ENCODE results near the gene STARD5. TPM values are rescaled to one million over a fixed set of nuclear protein-coding genes. Genes with fewer than 3 reads are reported as not detected.

The STARD5 gene
- total and polyA plus RNA-seq, 2 of the 4 experiments (the other 2 are of a cell fraction) = 5.0 to 22.8 TPM

- CTCF ChIA-PET = interaction anchor here (1.5 kb wide), 1 partner anchor 26 kb away, joined by 8 read pairs; no protein-coding TSS in a partner anchor
- POLR2A ChIA-PET (ENCODE audit: unreplicated experiment) = no interaction called here
Observed at GRCh38 chr15:81292523-81293001, 31.4 kb downstream of the STARD5 start.

More at GRCh38 chr15:81292523-81293001, 31.4 kb downstream of the STARD5 start:
- Histone ChIP-seq H3K27ac (ENCODE audit: insufficient read depth, low read length) (no peak overlapping the region), H3K9ac (ENCODE audit: low read depth, low read length) (no peak overlapping the region), H3K9me3 (ENCODE audit: control insufficient read depth, insufficient read depth, low read length) (no peaks in the 10 kb centered on the region), H2BK120ac (ENCODE audit: low read depth, low read length) (no peak overlapping the region), H3K4me2 (ENCODE audit: low read depth, low read length) (no peak overlapping the region), H2BK20ac (ENCODE audit: low read depth, low read length) (no peak overlapping the region), H3K56ac (ENCODE audit: extremely low read depth, insufficient read depth, low read length) (no peak overlapping the region), H4K5ac (ENCODE audit: low read depth, low read length) (no peak overlapping the region), H3K4me1 (ENCODE audit: control insufficient read depth, insufficient read depth, low read length) (no peaks in the 10 kb centered on the region), H2BK15ac (ENCODE audit: low read depth, low read length) (no peak overlapping the region), H3K4ac (ENCODE audit: low read depth, low read length) (no peak overlapping the region), H4K91ac (ENCODE audit: insufficient read depth, low read depth, low read length) (no peak overlapping the region), H3K9me1 (ENCODE audit: insufficient read depth, low read length) (peaks cover 17% of the 10 kb centered on the region), H3K18ac (ENCODE audit: low read depth, low read length) (no peak overlapping the region), H3K23ac (ENCODE audit: low read depth, low read length) (no peak overlapping the region), H3K27me3 (ENCODE audit: control insufficient read depth, insufficient read depth, low read length) (no peaks in the 10 kb centered on the region), H3K14ac (replicated peaks; ENCODE audit: low read depth, low read length) (no peak overlapping the region), H3K79me1 (ENCODE audit: low read depth in 1 of 2, low read length in 2 of 2) (no peaks in the 10 kb centered on the region), H4K20me1 (ENCODE audit: insufficient read depth, low read length) (no peaks in the 10 kb centered on the region), H2BK5ac (ENCODE audit: low read depth, low read length, poor library complexity, severe bottlenecking) (no peak overlapping the region), H2AK5ac (ENCODE audit: low read depth, low read length) (no peak overlapping the region), H2AK9ac (replicated peaks; ENCODE audit: low read depth, low read length, poor library complexity) (no peak overlapping the region), H3K36me3 (ENCODE audit: control insufficient read depth, insufficient read depth, low read length) (peaks cover 16% of the 10 kb centered on the region; the same call in 1 of the 2 replicates), H4K8ac (ENCODE audit: low read depth in 2 of 2, low read length in 2 of 2) (no peak overlapping the region), H2AFZ (replicated peaks; ENCODE audit: low read length, poor library complexity) (no peak overlapping the region), H3K4me3 (ENCODE audit: insufficient read depth, low read depth, low read length) (no peak overlapping the region)
- intact Hi-C loops (cut with micrococcal nuclease) = no loop called here
- DNase-seq (no peak), ATAC-seq (ENCODE audit: low read depth) (no peak)
- no peak for TF ChIP-seq POLR2A (IDR thresholded peaks at IDR 0.05; ENCODE audit: low read depth, low read length)
- no peak for TF ChIP-seq RFX5 (IDR thresholded peaks at IDR 0.05; ENCODE audit: low read depth, low read length)
- no peak for TF ChIP-seq USF2 (IDR thresholded peaks at IDR 0.05; ENCODE audit: low read depth, low read length)
- dilution Hi-C loops (cut with HindIII; ENCODE audit: low sequenced_read_pairs, unreplicated experiment) = no loop called here
- BruUV-seq (replicated peaks) = no TSS peak
- 80% methylated on average over 2 of the region's 12 CpGs; no CpG with 5 or more reads in 1 of the 2 experiments for WGBS, 2 experiments (ENCODE audit: extremely low coverage in 2 of 2, insufficient read length in 1 of 2)
- in situ Hi-C loops (cut with MboI; ENCODE audit: low sequenced_read_pairs) = no loop called here

Data from IMR-90 (cell line).